IMR-90 (cell line): ENCODE data around the gene ZNF521. TPM values are rescaled to one million over a fixed set of nuclear protein-coding genes. Genes with fewer than 3 reads are reported as not detected.

ENCODE experiments used
- ATAC-seq: fragments of 200-7000 bp; cut with Tn5 transposase; 2 replicates; pipeline ENCODE4 v1.9.1; 2020; ENCODE audit warnings: low read depth, mild to moderate bottlenecking, moderate library complexity
- BruUV-seq: library from RNA; stranded (reverse); fragments of 400-500 nt; replicated peaks from 2 replicates; lab custom pipeline; 2021; lab: Mats Ljungman, UMichigan
- CTCF ChIA-PET: fragments of 300-600 bp; formaldehyde crosslinking; extraction: SDS; loops from one replicate; lab custom pipeline; 2021; ENCODE audit warnings: antibody characterized with exemption; lab: Yijun Ruan, JAX
- POLR2A ChIA-PET: fragments of 300-600 bp; sonication (Branson Sonifier 250); formaldehyde crosslinking; loops from one replicate; lab custom pipeline; 2022; ENCODE audit warnings: antibody characterized with exemption; ENCODE audit not compliant: unreplicated experiment; lab: Charles Lee
- DNase-seq: peaks from one replicate; pipeline ENCODE4 v3.0.0; 2013
- H2AFZ ChIP-seq: replicated peaks from 2 replicates; pipeline ENCODE3; 2013; ENCODE audit warnings: low read length, mild to moderate bottlenecking; ENCODE audit not compliant: poor library complexity
- H2AK5ac ChIP-seq: 2 replicates; pipeline ENCODE4 v1.6.1; 2013; ENCODE audit warnings: low read depth, low read length, inconsistent platforms
- H2AK9ac ChIP-seq: replicated peaks from 2 replicates; pipeline ENCODE3; 2013; ENCODE audit warnings: mild to moderate bottlenecking, low read depth, low read length, moderate library complexity; ENCODE audit not compliant: poor library complexity
- H2BK120ac ChIP-seq: 2 replicates; pipeline ENCODE4 v1.6.1; 2013; ENCODE audit warnings: low read depth, low read length, inconsistent platforms
- H2BK15ac ChIP-seq: 3 replicates; pipeline ENCODE4 v1.6.1; 2013; ENCODE audit warnings: low read depth, low read length, inconsistent platforms
- H2BK20ac ChIP-seq: 2 replicates; pipeline ENCODE4 v1.6.1; 2013; ENCODE audit warnings: low read depth, mild to moderate bottlenecking, inconsistent platforms, low read length, moderate library complexity
- H2BK5ac ChIP-seq: 2 replicates; pipeline ENCODE4 v1.6.1; 2013; ENCODE audit warnings: mild to moderate bottlenecking, low read depth, low read length, inconsistent platforms; ENCODE audit not compliant: poor library complexity, severe bottlenecking
- H3K14ac ChIP-seq: replicated peaks from 2 replicates; pipeline ENCODE4 v1.6.1; 2013; ENCODE audit warnings: low read depth, low read length, inconsistent platforms
- H3K18ac ChIP-seq: 2 replicates; pipeline ENCODE4 v1.6.1; 2013; ENCODE audit warnings: low read depth, low read length, control low read depth
- H3K23ac ChIP-seq: 2 replicates; pipeline ENCODE4 v1.6.1; 2013; ENCODE audit warnings: low read depth, low read length, inconsistent platforms
- H3K27ac ChIP-seq: 2 replicates; pipeline ENCODE4 v1.5.1; 2013; ENCODE audit warnings: mild to moderate bottlenecking, control low read depth, low read length; ENCODE audit not compliant: insufficient read depth
- H3K27me3 ChIP-seq: 2 replicates; pipeline ENCODE4 v1.6.1; 2013; ENCODE audit warnings: low read length; ENCODE audit not compliant: control insufficient read depth, insufficient read depth
- H3K36me3 ChIP-seq: 2 replicates; pipeline ENCODE4 v1.6.1; 2013; ENCODE audit warnings: low read length, mixed read lengths; ENCODE audit not compliant: control insufficient read depth, insufficient read depth
- H3K4ac ChIP-seq: 2 replicates; pipeline ENCODE4 v1.6.1; 2013; ENCODE audit warnings: low read depth, low read length, inconsistent platforms
- H3K4me1 ChIP-seq: 2 replicates; pipeline ENCODE4 v1.6.1; 2013; ENCODE audit warnings: low read length, mixed read lengths; ENCODE audit not compliant: control insufficient read depth, insufficient read depth
- H3K4me2 ChIP-seq: 2 replicates; pipeline ENCODE4 v1.6.1; 2013; ENCODE audit warnings: low read depth, mild to moderate bottlenecking, control low read depth, low read length, moderate library complexity
- H3K4me3 ChIP-seq: 2 replicates; pipeline ENCODE4 v1.5.1; 2013; ENCODE audit warnings: low read depth, mild to moderate bottlenecking, control low read depth, low read length, moderate library complexity; ENCODE audit not compliant: insufficient read depth
- H3K56ac ChIP-seq: 2 replicates; pipeline ENCODE4 v1.6.1; 2013; ENCODE audit warnings: low read length, inconsistent platforms; ENCODE audit not compliant: insufficient read depth; ENCODE audit errors: extremely low read depth
- H3K79me1 ChIP-seq, 2 experiments: 2 replicates each; pipeline ENCODE4 v1.6.1; 2013; ENCODE audit warnings: low read length in 2 of 2, inconsistent platforms in 1 of 2, low read depth in 1 of 2
- H3K9ac ChIP-seq: 2 replicates; pipeline ENCODE4 v1.6.1; 2013; ENCODE audit warnings: low read depth, low read length, control low read depth
- H3K9me1 ChIP-seq: 2 replicates; pipeline ENCODE4 v1.6.1; 2013; ENCODE audit warnings: low read length, inconsistent platforms; ENCODE audit not compliant: insufficient read depth
- H3K9me3 ChIP-seq: 2 replicates; pipeline ENCODE4 v1.6.1; 2013; ENCODE audit warnings: low read length; ENCODE audit not compliant: control insufficient read depth, insufficient read depth
- H4K20me1 ChIP-seq: 2 replicates; pipeline ENCODE4 v1.6.1; 2013; ENCODE audit warnings: low read length, inconsistent platforms; ENCODE audit not compliant: insufficient read depth
- H4K5ac ChIP-seq: 2 replicates; pipeline ENCODE4 v1.6.1; 2013; ENCODE audit warnings: mild to moderate bottlenecking, low read depth, low read length, control low read depth
- H4K8ac ChIP-seq, 2 experiments: 2 replicates each; pipeline ENCODE4 v1.6.1; 2013; ENCODE audit warnings: low read depth in 2 of 2, low read length in 2 of 2, control low read depth in 1 of 2, inconsistent platforms in 1 of 2
- H4K91ac ChIP-seq: 2 replicates; pipeline ENCODE4 v1.6.1; 2013; ENCODE audit warnings: low read depth, low read length, inconsistent platforms; ENCODE audit not compliant: insufficient read depth
- CEBPB ChIP-seq: IDR thresholded peaks from 2 replicates; pipeline ENCODE4 v1.6.1; 2012; ENCODE audit warnings: low read depth, low read length, improper control_type of control experiment
- CHD1 ChIP-seq: IDR thresholded peaks from 2 replicates; pipeline ENCODE4 v1.6.1; 2012; ENCODE audit warnings: low read depth, low read length, improper control_type of control experiment
- FOS ChIP-seq: fragments of 150-350 bp; IDR thresholded peaks from 2 replicates; pipeline ENCODE4 v1.6.1; 2016; ENCODE audit warnings: low read depth, low read length
- MXI1 ChIP-seq: IDR thresholded peaks from 2 replicates; pipeline ENCODE4 v1.6.1; 2012; ENCODE audit warnings: low read depth, mild to moderate bottlenecking, low read length, moderate library complexity, borderline replicate concordance
- NFE2L2 ChIP-seq: fragments of 150-350 bp; IDR thresholded peaks from 2 replicates; pipeline ENCODE4 v1.6.1; 2016; ENCODE audit warnings: low read depth, mild to moderate bottlenecking, low read length
- RAD21 ChIP-seq: IDR thresholded peaks from 2 replicates; pipeline ENCODE4 v1.6.1; 2012; ENCODE audit warnings: low read length, improper control_type of control experiment
- RFX5 ChIP-seq: IDR thresholded peaks from 2 replicates; pipeline ENCODE4 v1.8.0; 2012; ENCODE audit warnings: low read depth, mild to moderate bottlenecking, low read length, moderate library complexity
- SMC3 ChIP-seq: fragments of 150-350 bp; IDR thresholded peaks from 2 replicates; pipeline ENCODE4 v1.6.1; 2016; ENCODE audit warnings: low read depth, mild to moderate bottlenecking, antibody characterized with exemption, low read length, moderate library complexity
- WGBS, 2 experiments: methylation state at CpG; one replicate each; pipeline versions ENCODE4 v1.1.5 to v1.1.7; 2013; ENCODE audit warnings: missing lambda C conversion rate in 2 of 2; ENCODE audit not compliant: insufficient read length in 1 of 2; ENCODE audit errors: extremely low coverage in 2 of 2; 5-methylcytosine and 5-hydroxymethylcytosine counted together
- dilution Hi-C: fragments of 300-500 bp; cut with HindIII; formaldehyde crosslinking; loops from one replicate; pipeline ENCODE4 v1.14.3; 2018; ENCODE audit warnings: low sequenced_read_pairs; ENCODE audit not compliant: unreplicated experiment
- in situ Hi-C: fragments of 300-500 bp; cut with MboI; formaldehyde crosslinking; loops from 3 replicates; pipeline ENCODE4 v1.14.3; 2019; ENCODE audit warnings: low sequenced_read_pairs, inconsistent platforms, mixed read lengths
- intact Hi-C: fragments of 100-400 bp; cut with micrococcal nuclease; formaldehyde crosslinking; loops from 2 replicates; pipeline ENCODE4 v1.10.0; 2022
- polyA plus RNA-seq, 3 experiments: library from polyadenylated mRNA; depleted of rRNA; stranded (reverse); fragments of >200 nt; gene quantifications; 2 replicates each; pipeline ENCODE4 v1.2.3, GENCODE V29; 2012; ENCODE audit warnings: low replicate concordance in 1 of 3
- total RNA-seq: library from RNA; depleted of rRNA; stranded (reverse); fragments of >200 nt; gene quantifications from 2 replicates; pipeline ENCODE4 v1.2.3, GENCODE V29; 2012
- TF ChIP-seq, protein P1 (sequence below): conservative IDR thresholded peaks from 2 replicates; pipeline ENCODE4 v1.5.1; 2012; ENCODE audit warnings: mild to moderate bottlenecking, low read depth, low read length, improper control_type of control experiment

ZNF521 gene
- total and polyA plus RNA-seq, 2 of the 4 experiments (the other 2 are of a cell fraction), result 21.5 to 59.3 TPM

DNA sequence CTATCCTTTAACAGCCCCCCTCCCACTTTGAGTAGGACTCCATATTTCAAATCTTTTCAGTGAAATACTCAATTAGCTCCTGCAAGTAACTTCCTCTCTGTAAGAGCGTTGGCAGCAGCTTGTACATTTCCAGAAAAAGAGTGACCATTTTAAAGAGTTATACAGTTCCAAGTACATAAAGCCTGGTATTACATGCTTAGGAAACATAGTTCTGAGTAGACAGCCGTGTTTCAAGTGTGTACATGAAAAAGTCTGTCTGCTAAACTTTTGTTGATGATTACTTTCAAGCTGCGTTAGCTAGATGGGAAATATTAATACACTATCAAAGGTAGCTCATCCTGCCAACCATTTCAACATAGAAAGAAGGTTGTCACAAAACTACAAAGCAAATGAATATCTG lies 112.8 kb downstream of the ZNF521 start:
- POLR2A ChIA-PET, result no interaction called here
- in situ Hi-C loops (no loop called here), dilution Hi-C loops (no loop called here), intact Hi-C loops (no loop called here)
- ATAC-seq (peak; percentile 10; the same call in 1 of the 2 replicates), DNase-seq (no peak)
- Histone ChIP-seq H3K9ac (no peak overlapping the region), H2AK5ac (no peak overlapping the region), H4K91ac (no peak overlapping the region), H4K5ac (no peak overlapping the region; the same call in 1 of the 2 replicates), H3K56ac (no peak overlapping the region), H3K79me1 (peaks cover 18 to 36% of the 10 kb centered on the region in 2 experiments), H3K9me1 (peaks cover 8% of the 10 kb centered on the region), H2BK5ac (no peak overlapping the region), H2BK15ac (peak overlapping the region; percentile 9; the same call in 1 of the 3 replicates), H3K14ac (no peak overlapping the region; the same call in 1 of the 2 replicates), H3K36me3 (no peaks in the 10 kb centered on the region), H3K4me2 (no peak overlapping the region; the same call in 1 of the 2 replicates), H3K27ac (no peak overlapping the region), H4K8ac (peak overlapping the region in 1 of 2 experiments; percentile 43; a peak in 1 of 4 replicates), H2BK20ac (peak overlapping the region; percentile 20; the same call in 1 of the 2 replicates), H3K23ac (no peak overlapping the region), H3K4ac (no peak overlapping the region; the same call in 1 of the 2 replicates), H2BK120ac (0 out of 2 replicates have a peak overlapping the region, but pooled peaks have one; percentile 17), H3K27me3 (no peaks in the 10 kb centered on the region), H3K4me1 (peaks cover 15% of the 10 kb centered on the region), H2AFZ (no peak overlapping the region), H3K18ac (no peak overlapping the region), H3K9me3 (no peaks in the 10 kb centered on the region), H3K4me3 (no peak overlapping the region), H4K20me1 (no peaks in the 10 kb centered on the region), H2AK9ac (no peak overlapping the region)
- WGBS, 2 experiments, result no CpG with 5 or more reads among the region's 3 CpGs
- CTCF ChIA-PET, result no interaction called here
- BruUV-seq, result no TSS peak
- TF ChIP-seq RFX5 (no peak), CEBPB (no peak), RAD21 (no peak), CHD1 (no peak), MXI1 (no peak), FOS (no peak), NFE2L2 (no peak), SMC3 (no peak)
- TF ChIP-seq, protein P1, sequence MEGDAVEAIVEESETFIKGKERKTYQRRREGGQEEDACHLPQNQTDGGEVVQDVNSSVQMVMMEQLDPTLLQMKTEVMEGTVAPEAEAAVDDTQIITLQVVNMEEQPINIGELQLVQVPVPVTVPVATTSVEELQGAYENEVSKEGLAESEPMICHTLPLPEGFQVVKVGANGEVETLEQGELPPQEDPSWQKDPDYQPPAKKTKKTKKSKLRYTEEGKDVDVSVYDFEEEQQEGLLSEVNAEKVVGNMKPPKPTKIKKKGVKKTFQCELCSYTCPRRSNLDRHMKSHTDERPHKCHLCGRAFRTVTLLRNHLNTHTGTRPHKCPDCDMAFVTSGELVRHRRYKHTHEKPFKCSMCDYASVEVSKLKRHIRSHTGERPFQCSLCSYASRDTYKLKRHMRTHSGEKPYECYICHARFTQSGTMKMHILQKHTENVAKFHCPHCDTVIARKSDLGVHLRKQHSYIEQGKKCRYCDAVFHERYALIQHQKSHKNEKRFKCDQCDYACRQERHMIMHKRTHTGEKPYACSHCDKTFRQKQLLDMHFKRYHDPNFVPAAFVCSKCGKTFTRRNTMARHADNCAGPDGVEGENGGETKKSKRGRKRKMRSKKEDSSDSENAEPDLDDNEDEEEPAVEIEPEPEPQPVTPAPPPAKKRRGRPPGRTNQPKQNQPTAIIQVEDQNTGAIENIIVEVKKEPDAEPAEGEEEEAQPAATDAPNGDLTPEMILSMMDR, result no peak
